PC-9 (cell line): ENCODE results near the gene CHI3L1.

ENCODE experiments used
- CTCF ChIP-seq: fragments of 200-600 bp; sonication (generic); conservative IDR thresholded peaks from 2 replicates; pipeline ENCODE4 v1.6.1; 2017; ENCODE audit warnings: mixed run types, antibody characterized with exemption, mild to moderate bottlenecking, moderate library complexity
- EZH2 ChIP-seq: fragments of 200-600 bp; sonication (generic); IDR thresholded peaks from 2 replicates; pipeline ENCODE4 v1.8.0; 2017; ENCODE audit warnings: antibody characterized with exemption, low read depth

- TF ChIP-seq CTCF, result peak; percentile 64
- TF ChIP-seq EZH2, result no peak
Measured at GRCh38 chr1:203148127-203148526, 38.4 kb downstream of the CHI3L1 start.
